ENCODE measurements around the gene ETFA. TPM values are rescaled to one million over a fixed set of nuclear protein-coding genes. Genes with fewer than 3 reads are reported as not detected.
A peak's percentile ranks its signal among the peaks of the same experiment; 100 is the strongest.

The ETFA gene
- total RNA-seq, 4 donors from 2014 or later: 56.6 to 125 (median 83.1) TPM

DNA sequence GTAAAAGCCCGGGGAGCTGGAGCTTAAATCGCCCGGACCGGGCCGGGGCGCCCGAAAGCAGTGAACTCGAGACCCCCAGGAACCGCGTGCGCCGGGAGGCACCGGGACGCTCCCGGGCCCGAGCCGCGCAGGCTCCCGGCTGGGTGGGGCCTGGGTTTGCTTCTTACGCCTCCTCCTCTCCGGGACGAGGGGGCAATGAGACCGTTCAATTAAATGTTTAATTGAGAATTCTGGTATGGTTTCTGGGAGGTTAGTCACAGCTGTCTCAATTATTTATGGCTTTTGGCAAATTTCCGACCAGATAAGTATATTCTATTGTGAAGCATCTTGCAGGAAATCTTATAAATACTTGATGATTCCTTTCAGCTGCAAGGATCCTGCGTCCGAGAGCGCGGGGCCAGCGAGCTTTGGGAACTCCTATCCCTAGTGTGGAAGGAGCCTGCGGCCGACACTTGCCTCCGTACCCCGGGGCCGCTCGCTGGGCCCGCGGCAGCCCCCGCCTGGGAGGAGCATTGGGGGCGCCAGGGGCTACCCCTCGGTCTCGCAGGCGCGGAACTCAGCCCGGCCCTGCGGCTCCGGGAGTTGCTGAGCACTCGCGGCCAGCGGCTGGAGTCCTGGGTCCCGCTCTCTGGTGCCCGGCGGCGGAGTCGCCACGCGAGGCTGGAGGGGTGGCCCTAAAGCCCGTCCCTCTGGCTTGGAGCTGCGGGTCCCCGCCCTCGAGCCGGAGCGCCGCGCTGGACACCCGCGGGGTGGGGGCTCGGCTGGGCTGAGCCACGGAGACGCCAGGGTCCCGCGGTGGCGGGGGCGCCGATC lies 35.6 kb upstream of the ETFA start:
- 10 to 12% methylated on average over 6 to 30 of the region's 74 CpGs for WGBS, 2 donors
- Histone ChIP-seq H3K4me1 (peaks cover 25 to 39% (median 27%) of the 10 kb centered on the region in 3 donors), H3K27me3 (peaks cover 18 to 67% (median 24%) of the 10 kb centered on the region in 4 donors), H3K4me3 (peak overlapping the region; percentile 52 to 69 (median 62)), H3K9me3 (no peaks in the 10 kb centered on the region), H3K36me3 (peaks cover 0 to 4% (median 0%) of the 10 kb centered on the region in 3 donors), H3K27ac (peak overlapping the region; percentile 49 to 74 (median 55))
- intact Hi-C loops (cut with DNase I): no loop called here
- TF ChIP-seq, protein P1, sequence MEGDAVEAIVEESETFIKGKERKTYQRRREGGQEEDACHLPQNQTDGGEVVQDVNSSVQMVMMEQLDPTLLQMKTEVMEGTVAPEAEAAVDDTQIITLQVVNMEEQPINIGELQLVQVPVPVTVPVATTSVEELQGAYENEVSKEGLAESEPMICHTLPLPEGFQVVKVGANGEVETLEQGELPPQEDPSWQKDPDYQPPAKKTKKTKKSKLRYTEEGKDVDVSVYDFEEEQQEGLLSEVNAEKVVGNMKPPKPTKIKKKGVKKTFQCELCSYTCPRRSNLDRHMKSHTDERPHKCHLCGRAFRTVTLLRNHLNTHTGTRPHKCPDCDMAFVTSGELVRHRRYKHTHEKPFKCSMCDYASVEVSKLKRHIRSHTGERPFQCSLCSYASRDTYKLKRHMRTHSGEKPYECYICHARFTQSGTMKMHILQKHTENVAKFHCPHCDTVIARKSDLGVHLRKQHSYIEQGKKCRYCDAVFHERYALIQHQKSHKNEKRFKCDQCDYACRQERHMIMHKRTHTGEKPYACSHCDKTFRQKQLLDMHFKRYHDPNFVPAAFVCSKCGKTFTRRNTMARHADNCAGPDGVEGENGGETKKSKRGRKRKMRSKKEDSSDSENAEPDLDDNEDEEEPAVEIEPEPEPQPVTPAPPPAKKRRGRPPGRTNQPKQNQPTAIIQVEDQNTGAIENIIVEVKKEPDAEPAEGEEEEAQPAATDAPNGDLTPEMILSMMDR (IDR thresholded peaks at IDR 0.05): no peak
- no peak for TF ChIP-seq POLR2A (IDR thresholded peaks at IDR 0.05)
- no peak for DNase-seq

DNA sequence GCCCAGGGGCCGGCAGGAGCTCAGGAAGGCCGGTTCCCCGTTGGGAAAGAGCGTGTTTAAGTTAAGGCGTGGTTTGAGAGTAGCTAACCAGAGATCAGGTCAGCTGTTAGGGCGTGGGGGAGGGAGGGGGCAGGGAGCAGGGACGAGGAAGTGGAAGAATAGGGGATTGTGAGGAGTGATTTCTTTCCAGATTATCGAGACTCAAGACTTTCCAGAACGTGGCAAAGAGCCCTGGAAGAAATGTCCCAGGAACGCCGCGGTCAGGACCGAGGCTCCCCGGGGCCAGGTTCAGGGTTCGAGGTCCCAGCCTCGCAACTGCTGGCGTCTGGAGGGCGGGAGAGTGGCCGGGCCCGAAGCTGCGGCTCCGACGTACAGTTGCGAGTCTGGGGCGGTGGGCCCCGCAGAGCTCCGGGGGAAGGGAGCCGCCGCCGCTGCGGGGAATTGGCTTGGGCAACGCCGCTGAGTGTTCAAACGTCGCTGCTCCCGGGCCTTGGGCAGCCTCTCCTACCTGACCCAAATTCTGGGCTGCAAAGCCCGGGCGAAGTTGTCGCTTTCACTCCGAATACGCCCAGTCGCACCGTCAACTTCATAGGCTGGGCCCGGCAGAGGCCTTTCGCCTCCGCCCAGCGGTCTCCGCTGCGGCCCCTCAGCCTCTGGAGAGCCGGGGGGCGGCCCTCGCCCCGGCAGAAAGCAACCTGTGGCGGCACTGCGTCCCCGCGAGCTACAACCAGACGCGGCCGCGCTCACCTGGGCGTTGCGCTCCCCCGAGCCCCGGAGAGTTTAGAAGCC lies 34.8 kb upstream of the ETFA start:
- H3K4me1 ChIP-seq: peaks cover 33 to 47% (median 35%) of the 10 kb centered on the region in 3 donors
- H3K27me3 ChIP-seq: peaks cover 22 to 75% (median 27%) of the 10 kb centered on the region in 4 donors
- intact Hi-C loops (cut with DNase I): no loop called here
- peak overlapping the region; percentile 48 to 59 (median 50) for H3K27ac ChIP-seq
- no peaks in the 10 kb centered on the region for H3K9me3 ChIP-seq
- H3K4me3 ChIP-seq: peak overlapping the region; percentile 52 to 69 (median 62)
- H3K36me3 ChIP-seq: peaks cover 0 to 4% (median 0%) of the 10 kb centered on the region in 3 donors
- no peak for DNase-seq
- WGBS, 2 donors: 2 to 3% methylated on average over 13 to 18 of the region's 65 CpGs
- no peak for TF ChIP-seq POLR2A (IDR thresholded peaks at IDR 0.05)
- TF ChIP-seq, protein P1 (IDR thresholded peaks at IDR 0.05): no peak

DNA sequence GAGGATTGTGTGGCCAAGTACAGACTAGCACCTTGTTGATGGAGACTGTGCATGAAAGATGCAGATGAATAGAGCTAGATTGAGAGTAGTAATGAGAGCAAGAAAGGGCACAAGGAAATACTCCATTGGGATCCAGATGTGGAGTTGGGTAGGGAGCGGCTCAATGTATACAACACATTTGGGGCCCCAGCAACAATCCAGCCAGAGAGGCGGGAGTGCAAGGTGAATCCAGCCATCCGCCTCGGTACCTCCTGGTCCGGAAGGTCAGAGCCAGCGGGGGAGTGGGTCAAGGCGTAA lies 34.3 kb upstream of the ETFA start:
- H3K27me3 ChIP-seq: peaks cover 25 to 81% (median 32%) of the 10 kb centered on the region in 4 donors
- H3K4me1 ChIP-seq: peaks cover 39 to 52% (median 40%) of the 10 kb centered on the region in 3 donors
- H3K27ac ChIP-seq: peak overlapping the region in 2 of 4 donors; percentile 48 to 59
- WGBS, 2 donors: 14 to 18% methylated on average over 7 of the region's 7 CpGs
- H3K4me3 ChIP-seq: peak overlapping the region in 3 of 4 donors; percentile 52 to 69 (median 62)
- no peak for DNase-seq
- H3K36me3 ChIP-seq: peaks cover 0 to 3% (median 0%) of the 10 kb centered on the region in 3 donors
- no peaks in the 10 kb centered on the region for H3K9me3 ChIP-seq
- intact Hi-C loops (cut with DNase I): no loop called here
- TF ChIP-seq, protein P1 (IDR thresholded peaks at IDR 0.05): no peak
- no peak for TF ChIP-seq POLR2A (IDR thresholded peaks at IDR 0.05)

DNA sequence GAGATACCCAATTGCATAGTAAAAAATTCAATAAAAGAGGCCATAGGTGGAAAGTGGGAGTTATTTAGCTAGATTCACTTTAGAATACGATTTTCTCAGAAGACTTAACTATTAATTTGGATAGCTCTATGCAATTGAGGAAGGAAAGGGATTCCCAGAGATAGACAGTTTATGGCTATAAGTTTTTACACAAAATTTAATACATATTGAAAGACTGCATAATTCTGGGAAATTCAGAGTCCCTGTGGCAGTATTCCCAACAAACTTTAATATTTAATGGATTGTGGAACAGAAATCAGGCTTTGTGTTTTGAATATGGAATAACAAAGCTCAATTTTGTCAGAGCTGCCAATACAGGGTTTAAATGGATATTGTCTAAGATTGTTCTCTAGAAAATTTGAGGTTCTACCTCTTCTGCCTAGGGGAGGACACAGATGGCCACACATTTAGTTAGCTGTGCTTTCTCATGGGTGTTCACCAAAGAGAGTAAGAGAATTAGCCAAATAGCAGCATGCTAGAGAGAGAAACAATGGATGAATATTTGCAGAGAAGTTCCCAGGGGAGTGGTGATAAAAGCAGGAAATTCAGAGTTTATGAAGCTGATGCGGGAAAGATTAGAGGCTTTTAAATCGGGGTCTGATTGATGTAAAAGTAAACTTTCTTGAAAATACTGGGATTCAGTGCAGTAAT lies 33.8 kb upstream of the ETFA start:
- Histone ChIP-seq H3K27me3 (peaks cover 28 to 86% (median 36%) of the 10 kb centered on the region in 4 donors), H3K27ac (no peak overlapping the region), H3K36me3 (no peaks in the 10 kb centered on the region), H3K4me3 (no peak overlapping the region), H3K9me3 (no peaks in the 10 kb centered on the region), H3K4me1 (peaks cover 44 to 57% (median 45%) of the 10 kb centered on the region in 3 donors)
- TF ChIP-seq, protein P1 (IDR thresholded peaks at IDR 0.05): no peak
- TF ChIP-seq POLR2A (IDR thresholded peaks at IDR 0.05): no peak
- intact Hi-C loops (cut with DNase I): no loop called here
- 51 to 55% methylated on average over 3 of the region's 3 CpGs for WGBS, 2 donors
- no peak for DNase-seq

All from esophagus squamous epithelium (tissue), 5 donors.